CD14-positive monocyte (primary cell): ENCODE measurements around the gene C10orf71. TPM values are rescaled to one million over a fixed set of nuclear protein-coding genes. Genes with fewer than 3 reads are reported as not detected.

Experiments used
- DNase-seq, 3 donors: peaks; one replicate each; pipeline ENCODE4 v3.0.0-alpha.2; 2011 to 2022
- H2AFZ ChIP-seq: 2 replicates; pipeline ENCODE4 v1.6.0; 2012; ENCODE audit warnings: mild to moderate bottlenecking, low read depth, low read length, inconsistent platforms; ENCODE audit not compliant: insufficient read depth, poor library complexity, severe bottlenecking
- H3K27ac ChIP-seq, 2 donors: 1 replicate in 1 of 2; 2 replicates in 1 of 2; pipeline ENCODE4 v1.5.1; 2012 to 2013; ENCODE audit warnings: low read length in 2 of 2, control low read depth in 1 of 2, inconsistent platforms in 1 of 2, low read depth in 1 of 2, mild to moderate bottlenecking in 1 of 2
- H3K27me3 ChIP-seq, 2 donors: one replicate each; pipeline versions ENCODE4 v1.6.0 to v1.6.1; 2011 to 2013; ENCODE audit warnings: low read length in 2 of 2; ENCODE audit not compliant: control insufficient read depth in 2 of 2, insufficient read depth in 2 of 2
- H3K36me3 ChIP-seq, 2 donors: replicated peaks in 1 of 2; 1 replicate in 1 of 2; 2 replicates in 1 of 2; pipeline versions ENCODE4 v1.5.1 to v1.6.1; 2012 to 2013; ENCODE audit warnings: low read length in 2 of 2, control low read depth in 1 of 2, inconsistent platforms in 1 of 2, mild to moderate bottlenecking in 1 of 2; ENCODE audit not compliant: insufficient read depth in 2 of 2, control insufficient read depth in 1 of 2
- H3K4me1 ChIP-seq, 2 donors: 1 replicate in 1 of 2; 2 replicates in 1 of 2; pipeline versions ENCODE4 v1.5.1 to v1.6.1; 2012 to 2013; ENCODE audit warnings: low read length in 2 of 2, control low read depth in 1 of 2, inconsistent platforms in 1 of 2, mild to moderate bottlenecking in 1 of 2, moderate library complexity in 1 of 2; ENCODE audit not compliant: insufficient read depth in 2 of 2, control insufficient read depth in 1 of 2
- H3K4me2 ChIP-seq: replicated peaks from 2 replicates; pipeline ENCODE3; 2012; ENCODE audit warnings: low read length, moderate library complexity, mild to moderate bottlenecking; ENCODE audit not compliant: poor library complexity, severe bottlenecking; ENCODE audit errors: extremely low read depth
- H3K4me3 ChIP-seq, 3 experiments: fragments of 200-600 bp in 1 of 3; sonication (generic) in 1 of 3; replicated peaks in 1 of 3; 1 replicate in 2 of 3; 2 replicates in 1 of 3; pipeline ENCODE4 v1.5.1; 2011 to 2013; ENCODE audit warnings: low read length in 3 of 3, mild to moderate bottlenecking in 3 of 3, control low read depth in 2 of 3, low read depth in 2 of 3, inconsistent platforms in 1 of 3, moderate library complexity in 1 of 3
- H3K79me2 ChIP-seq: 2 replicates; pipeline ENCODE4 v1.6.0; 2012; ENCODE audit warnings: mild to moderate bottlenecking, control low read depth, inconsistent platforms, low read length, moderate library complexity; ENCODE audit not compliant: insufficient read depth
- H3K9ac ChIP-seq: 2 replicates; pipeline ENCODE4 v1.6.0; 2017; ENCODE audit warnings: low read length, mild to moderate bottlenecking; ENCODE audit not compliant: insufficient read depth, poor library complexity, severe bottlenecking
- H3K9me3 ChIP-seq, 2 donors: replicated peaks in 1 of 2; 1 replicate in 1 of 2; 2 replicates in 1 of 2; pipeline versions ENCODE4 v1.5.1 to v1.6.1; 2012 to 2013; ENCODE audit warnings: low read length in 2 of 2, control low read depth in 1 of 2; ENCODE audit not compliant: control insufficient read depth in 1 of 2, insufficient read depth in 1 of 2
- H4K20me1 ChIP-seq: 2 replicates; pipeline ENCODE4 v1.6.0; 2012; ENCODE audit warnings: mild to moderate bottlenecking, low read length, control low read depth, moderate library complexity; ENCODE audit not compliant: insufficient read depth
- H3K27ac Mint-ChIP-seq, 7 donors: one replicate each; pipeline ENCODE4 v1.8.0; 2020; ENCODE audit warnings: mild to moderate bottlenecking in 7 of 7, mixed read lengths in 7 of 7, moderate library complexity in 6 of 7, inconsistent platforms in 2 of 7
- H3K27me3 Mint-ChIP-seq, 3 donors: one replicate each; pipeline ENCODE4 v1.8.0; 2021 to 2022; ENCODE audit warnings: low read depth in 3 of 3, mild to moderate bottlenecking in 3 of 3, mixed read lengths in 3 of 3, moderate library complexity in 3 of 3, inconsistent platforms in 1 of 3
- H3K36me3 Mint-ChIP-seq, 2 donors: one replicate each; pipeline ENCODE4 v1.8.0; 2020; ENCODE audit warnings: mixed read lengths in 2 of 2, inconsistent platforms in 1 of 2, mild to moderate bottlenecking in 1 of 2
- H3K4me1 Mint-ChIP-seq: one replicate; pipeline ENCODE4 v1.8.0; 2020; ENCODE audit warnings: mild to moderate bottlenecking, mixed read lengths
- H3K4me3 Mint-ChIP-seq, 2 donors: one replicate each; pipeline ENCODE4 v1.8.0; 2020; ENCODE audit warnings: mild to moderate bottlenecking in 2 of 2, mixed read lengths in 2 of 2, moderate library complexity in 1 of 2
- H3K9me3 Mint-ChIP-seq, 7 donors: one replicate each; pipeline ENCODE4 v1.8.0; 2020 to 2022; ENCODE audit warnings: mixed read lengths in 7 of 7, mild to moderate bottlenecking in 6 of 7, moderate library complexity in 6 of 7, inconsistent platforms in 2 of 7
- WGBS: methylation state at CpG from one replicate; pipeline ENCODE4 v1.1.5; 2013; ENCODE audit warnings: missing lambda C conversion rate; ENCODE audit not compliant: insufficient coverage; 5-methylcytosine and 5-hydroxymethylcytosine counted together
- intact Hi-C, 2 donors: fragments of 100-400 bp; cut with micrococcal nuclease; formaldehyde crosslinking; loops; one replicate each; pipeline versions ENCODE4 v1.15.0 to v1.15.1; 2023
- polyA plus RNA-seq, 3 donors: library from polyadenylated mRNA; depleted of rRNA in 1 of 3; unstranded in 2 of 3; stranded (reverse) in 1 of 3; fragments of 300-500 nt in 2 of 3; fragments of >200 nt in 1 of 3; fragmentation: Illumina TruSeq in 2 of 3; gene quantifications; 1 replicate in 2 of 3; 2 replicates in 1 of 3; pipeline ENCODE4 v1.2.3, GENCODE V29; 2012 to 2021
- TF ChIP-seq, protein P1 (sequence below): fragments of 200-600 bp; IDR thresholded peaks from one replicate; pipeline ENCODE4 v1.8.0; 2022; ENCODE audit warnings: antibody characterized with exemption, mild to moderate bottlenecking

Gene C10orf71
- polyA plus RNA-seq, 3 donors, result not detected

DNA sequence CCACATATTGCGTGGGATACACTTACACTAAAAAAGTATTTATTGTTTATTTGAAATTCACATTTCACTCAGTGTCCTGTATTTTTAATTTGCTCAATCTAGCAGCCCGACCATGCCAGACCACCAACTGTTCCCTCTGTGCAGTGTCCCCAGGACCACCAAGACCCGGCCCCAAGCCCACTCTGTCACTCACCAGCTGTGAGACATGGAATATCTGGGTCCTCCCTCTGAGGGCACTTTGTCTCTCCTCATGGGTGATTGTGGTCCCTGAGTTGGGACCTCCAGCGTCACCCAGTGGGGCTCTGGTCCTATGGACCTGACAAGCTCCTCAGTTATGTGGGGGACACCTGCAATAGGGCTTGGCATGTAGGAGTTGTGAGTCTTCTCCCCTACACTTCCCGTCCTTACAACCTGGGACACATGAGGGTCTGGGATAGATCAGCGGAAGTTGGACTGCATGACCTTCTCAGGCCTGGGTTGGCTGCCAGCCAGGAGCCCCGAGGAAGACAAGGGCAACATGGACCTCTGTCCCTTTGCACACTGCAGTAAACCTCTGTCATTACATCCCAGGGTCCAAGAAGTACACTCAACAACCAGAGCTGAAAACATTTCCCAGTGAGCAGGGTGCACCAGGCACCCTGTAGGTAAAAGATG lies 12.1 kb downstream of the C10orf71 start:
- peak overlapping the region in 1 of 3 experiments; percentile 47 for H3K4me3 ChIP-seq
- 40% methylated on average over 2 of the region's 7 CpGs for WGBS
- H4K20me1 ChIP-seq, result no peaks in the 10 kb centered on the region
- H3K4me2 ChIP-seq, result peak overlapping the region; percentile 59
- H3K27ac ChIP-seq, result peak overlapping the region; percentile 95 to 96
- H3K36me3 ChIP-seq, result no peaks in the 10 kb centered on the region
- Mint-ChIP-seq H3K27me3 (peaks cover 0 to 7% (median 3%) of the 10 kb centered on the region in 3 donors), H3K4me3 (peak overlapping the region in 1 of 2 donors; percentile 61), H3K9me3 (peaks cover 0 to 6% (median 0%) of the 10 kb centered on the region in 7 donors), H3K36me3 (no peaks in the 10 kb centered on the region), H3K27ac (peak overlapping the region; percentile 89 to 96 (median 94)), H3K4me1 (peaks cover 58% of the 10 kb centered on the region)
- no peaks in the 10 kb centered on the region for H3K27me3 ChIP-seq
- no peak for DNase-seq
- no peaks in the 10 kb centered on the region for H3K9me3 ChIP-seq
- TF ChIP-seq, protein P1, sequence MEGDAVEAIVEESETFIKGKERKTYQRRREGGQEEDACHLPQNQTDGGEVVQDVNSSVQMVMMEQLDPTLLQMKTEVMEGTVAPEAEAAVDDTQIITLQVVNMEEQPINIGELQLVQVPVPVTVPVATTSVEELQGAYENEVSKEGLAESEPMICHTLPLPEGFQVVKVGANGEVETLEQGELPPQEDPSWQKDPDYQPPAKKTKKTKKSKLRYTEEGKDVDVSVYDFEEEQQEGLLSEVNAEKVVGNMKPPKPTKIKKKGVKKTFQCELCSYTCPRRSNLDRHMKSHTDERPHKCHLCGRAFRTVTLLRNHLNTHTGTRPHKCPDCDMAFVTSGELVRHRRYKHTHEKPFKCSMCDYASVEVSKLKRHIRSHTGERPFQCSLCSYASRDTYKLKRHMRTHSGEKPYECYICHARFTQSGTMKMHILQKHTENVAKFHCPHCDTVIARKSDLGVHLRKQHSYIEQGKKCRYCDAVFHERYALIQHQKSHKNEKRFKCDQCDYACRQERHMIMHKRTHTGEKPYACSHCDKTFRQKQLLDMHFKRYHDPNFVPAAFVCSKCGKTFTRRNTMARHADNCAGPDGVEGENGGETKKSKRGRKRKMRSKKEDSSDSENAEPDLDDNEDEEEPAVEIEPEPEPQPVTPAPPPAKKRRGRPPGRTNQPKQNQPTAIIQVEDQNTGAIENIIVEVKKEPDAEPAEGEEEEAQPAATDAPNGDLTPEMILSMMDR, result no peak
- intact Hi-C loops, result loop anchor here (1.0 to 10.0 kb wide), 5 partner anchors 26 to 136 kb away; partner anchors contain the start of gene TMEM273 (in 1 of the 2)
- H3K4me1 ChIP-seq, result peaks cover 41 to 47% of the 10 kb centered on the region in 2 donors
- no peaks in the 10 kb centered on the region for H3K79me2 ChIP-seq
- peak overlapping the region; percentile 69 for H3K9ac ChIP-seq
- no peak overlapping the region for H2AFZ ChIP-seq

DNA sequence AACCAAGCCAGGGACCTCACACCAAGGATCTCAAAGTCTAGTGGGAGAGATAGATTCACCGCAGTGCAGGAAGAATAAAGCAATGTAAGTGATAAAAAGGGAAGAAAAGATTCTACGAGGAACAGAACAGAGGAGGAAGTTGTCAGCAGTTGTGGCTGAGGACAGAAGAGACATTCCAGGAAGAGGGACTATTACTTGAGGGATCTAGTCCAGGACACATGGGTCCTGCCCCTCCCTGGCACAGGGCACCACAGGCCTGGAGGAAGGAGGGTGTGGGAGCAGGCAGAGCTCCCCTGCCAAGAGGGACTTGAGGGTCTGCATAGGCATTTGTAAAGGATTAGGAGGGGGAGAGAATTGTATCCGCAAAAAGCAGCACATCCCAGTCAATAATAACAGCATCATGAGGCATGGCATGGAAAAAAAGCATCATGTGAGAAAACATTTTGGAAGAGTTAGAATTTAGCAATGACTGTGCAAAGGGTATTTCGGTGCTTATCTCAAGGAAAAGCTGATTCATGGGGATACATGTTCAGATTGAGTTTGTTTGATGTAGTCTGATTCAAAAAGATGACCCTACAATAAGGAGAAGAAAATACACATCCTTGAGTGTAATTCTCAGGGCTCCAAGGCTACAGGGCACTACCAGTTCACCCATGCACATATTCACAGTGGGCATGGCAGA lies 12.7 kb downstream of the C10orf71 start:
- H3K4me1 Mint-ChIP-seq, result peaks cover 58% of the 10 kb centered on the region
- peak overlapping the region in 1 of 2 donors; percentile 61 for H3K4me3 Mint-ChIP-seq
- no peaks in the 10 kb centered on the region for H3K27me3 ChIP-seq

More for the DNA sequence above, 12.7 kb downstream of the C10orf71 start:
- DNase-seq, result peak in 2 of 3 donors; percentile 72
- H3K27ac Mint-ChIP-seq, result peak overlapping the region; percentile 89 to 96 (median 94)
- Histone ChIP-seq H3K9ac (peak overlapping the region; percentile 69), H3K4me3 (peak overlapping the region in 1 of 3 experiments; percentile 47), H3K4me2 (peak overlapping the region; percentile 32), H3K27ac (peak overlapping the region; percentile 95 to 96), H3K9me3 (no peaks in the 10 kb centered on the region), H3K79me2 (no peaks in the 10 kb centered on the region), H2AFZ (no peak overlapping the region), H4K20me1 (no peaks in the 10 kb centered on the region), H3K4me1 (peaks cover 41 to 47% of the 10 kb centered on the region in 2 donors), H3K36me3 (no peaks in the 10 kb centered on the region)
- 5% methylated on average over 2 of the region's 4 CpGs for WGBS
- intact Hi-C loops, result loop anchor here (5.0 to 10.0 kb wide), 4 partner anchors 53 to 137 kb away; partner anchors contain the start of gene TMEM273 (in 1 of the 2)
- TF ChIP-seq, protein P1, result no peak
- H3K36me3 Mint-ChIP-seq, result no peaks in the 10 kb centered on the region
- peaks cover 0 to 7% (median 3%) of the 10 kb centered on the region in 3 donors for H3K27me3 Mint-ChIP-seq
- peaks cover 0 to 6% (median 0%) of the 10 kb centered on the region in 7 donors for H3K9me3 Mint-ChIP-seq
